Mucosa of descending colon (tissue), 3 donors: ENCODE measurements around the gene GPATCH1. TPM values are rescaled to one million over a fixed set of nuclear protein-coding genes. Genes with fewer than 3 reads are reported as not detected.

Source experiments
- ATAC-seq: fragments of 200-7000 bp; cut with Tn5 transposase; one replicate; pipeline ENCODE4 v1.9.1; 2020; ENCODE audit warnings: mild to moderate bottlenecking, moderate library complexity
- DNase-seq, 3 donors: peaks; one replicate each; pipeline ENCODE4 v3.0.0-alpha.2; 2020
- H3K36me3 ChIP-seq: fragments of 200-600 bp; one replicate; pipeline ENCODE4 v1.8.0; 2021; ENCODE audit warnings: low read depth, mild to moderate bottlenecking
- H3K4me1 ChIP-seq: fragments of 200-600 bp; one replicate; pipeline ENCODE4 v1.8.0; 2021; ENCODE audit warnings: low read depth, mild to moderate bottlenecking
- H3K4me3 ChIP-seq: fragments of 200-600 bp; one replicate; pipeline ENCODE4 v1.8.0; 2021; ENCODE audit warnings: mild to moderate bottlenecking
- H3K9me3 ChIP-seq: fragments of 200-600 bp; one replicate; pipeline ENCODE4 v1.8.0; 2021; ENCODE audit warnings: mild to moderate bottlenecking
- CTCF ChIP-seq: fragments of 200-600 bp; IDR thresholded peaks from one replicate; pipeline ENCODE4 v1.8.0; 2022; ENCODE audit warnings: antibody characterized with exemption, mild to moderate bottlenecking
- intact Hi-C, 2 donors: fragments of 100-400 bp; cut with DNase I in 1 of 2; cut with micrococcal nuclease in 1 of 2; formaldehyde crosslinking; loops; one replicate each; pipeline versions ENCODE4 v1.11.0 to v1.11.1; 2022; cut with DNase I, micrococcal nuclease
- total RNA-seq, 3 donors: library from RNA; stranded (reverse); fragmentation: NEBNext Ultra II Directional in 2 of 3; extraction: Animal tissue kit (Norgen Biotek cat#: 25700) in 2 of 3; gene quantifications; one replicate each; pipeline versions ENCODE4 v1.2.1 to v1.2.4, GENCODE V29; 2021 to 2023
- donor health status: DM: no; HTN: no; CAD: no; lungs with moderate emphysema.
- donor health status: DM: no; HTN: no; CAD: no.
- donor health status: DM: no; HTN: yes; CAD: no.

GPATCH1 gene
- total RNA-seq, 3 donors from 2014 or later, result 11.9 to 12.4 (median 11.9) TPM

DNA sequence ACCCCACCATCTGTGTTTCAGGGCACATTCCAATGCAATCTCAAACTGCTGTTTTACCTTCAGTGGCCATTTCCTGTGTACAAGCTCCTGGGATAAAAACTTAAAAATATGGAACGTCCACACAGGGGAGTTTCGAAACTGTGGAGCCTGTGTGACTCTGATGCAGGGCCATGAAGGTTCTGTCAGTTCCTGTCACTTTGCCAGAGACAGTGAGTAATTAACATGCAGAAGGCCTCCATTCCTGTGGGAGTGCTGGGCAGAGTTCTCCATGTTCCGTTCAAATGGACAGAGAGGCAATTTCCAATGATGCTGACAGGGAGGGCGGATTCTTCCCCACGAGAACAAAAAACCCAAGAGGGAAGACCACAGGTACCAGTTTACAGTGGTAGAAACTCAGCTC lies 75.4 kb downstream of the GPATCH1 start:
- no peak for TF ChIP-seq CTCF
- H3K9me3 ChIP-seq, result no peaks in the 10 kb centered on the region
- no peaks in the 10 kb centered on the region for H3K4me1 ChIP-seq
- intact Hi-C loops, result no loop called here
- DNase-seq (no peak), ATAC-seq (no peak)
- H3K36me3 ChIP-seq, result no peaks in the 10 kb centered on the region
- H3K4me3 ChIP-seq, result no peak overlapping the region

DNA sequence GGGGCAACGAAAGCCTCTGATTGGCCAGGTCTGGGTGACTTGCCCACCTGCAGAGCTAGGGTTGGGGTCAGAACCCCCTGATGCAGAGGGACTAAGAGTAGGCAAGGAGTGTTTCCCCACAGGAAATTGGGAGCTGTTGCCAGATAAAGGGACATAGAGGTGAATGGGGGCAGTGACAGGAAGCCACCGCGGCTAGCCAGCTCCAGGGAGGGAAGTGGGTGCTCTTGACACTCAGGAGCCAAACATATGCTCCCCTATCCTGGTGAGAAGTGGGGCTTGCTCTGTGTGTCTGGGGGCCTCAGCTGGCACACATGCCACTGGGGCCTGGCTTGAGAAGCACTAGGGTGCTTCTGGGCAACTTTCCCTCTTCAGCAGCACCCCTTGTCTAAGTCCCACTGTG lies 76.9 kb downstream of the GPATCH1 start:
- no peak for TF ChIP-seq CTCF
- no peaks in the 10 kb centered on the region for H3K36me3 ChIP-seq
- H3K9me3 ChIP-seq, result no peaks in the 10 kb centered on the region

DNA sequence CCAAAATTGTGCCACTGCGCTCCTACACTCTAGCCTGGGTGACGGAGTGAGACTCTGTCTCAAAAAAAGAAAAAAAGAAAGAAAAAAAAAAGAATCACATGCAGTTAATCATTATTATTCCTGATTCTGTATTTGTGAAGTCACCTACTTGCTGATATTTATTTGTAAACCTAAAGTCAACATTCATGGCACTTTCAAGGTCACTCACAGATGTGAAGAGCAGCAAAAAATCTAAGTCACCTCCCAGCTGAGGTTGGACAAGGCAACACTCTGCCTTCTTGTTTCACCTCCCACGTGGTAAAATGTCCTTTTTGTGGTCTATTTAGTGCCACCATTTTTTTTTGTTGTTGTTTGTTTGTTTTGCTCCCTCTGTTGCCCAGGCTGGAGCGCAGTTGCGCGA lies 77.4 kb downstream of the GPATCH1 start:
- TF ChIP-seq CTCF, result no peak
- intact Hi-C loops, result no loop called here
- Histone ChIP-seq H3K4me3 (no peak overlapping the region), H3K36me3 (no peaks in the 10 kb centered on the region), H3K9me3 (no peaks in the 10 kb centered on the region), H3K4me1 (no peaks in the 10 kb centered on the region)
- ATAC-seq (no peak), DNase-seq (no peak)

More for the DNA sequence above, 76.9 kb downstream of the GPATCH1 start:
- ATAC-seq (no peak), DNase-seq (no peak)
- H3K4me1 ChIP-seq, result no peaks in the 10 kb centered on the region
- H3K4me3 ChIP-seq, result no peak overlapping the region
- intact Hi-C loops, result no loop called here

DNA sequence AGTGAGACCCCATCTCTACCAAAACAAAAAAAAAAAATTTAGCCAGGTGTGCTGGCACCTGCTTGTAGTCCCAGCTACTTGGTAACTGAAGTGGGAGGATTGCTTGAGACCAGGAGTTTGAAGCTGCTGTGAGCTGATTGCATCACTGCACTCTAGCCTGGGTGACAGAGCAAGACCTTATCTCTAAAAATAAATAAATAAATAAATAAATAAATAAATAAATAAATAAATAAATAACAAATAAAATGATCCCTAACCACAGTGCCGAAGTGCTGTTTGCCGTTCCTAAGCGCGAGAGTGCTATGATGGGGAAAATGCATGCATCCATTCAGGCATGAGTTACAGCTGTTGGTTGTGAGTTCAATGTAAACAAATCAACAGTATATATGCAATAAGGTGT lies 78.2 kb downstream of the GPATCH1 start:
- no peak for DNase-seq
- Histone ChIP-seq H3K9me3 (no peaks in the 10 kb centered on the region), H3K4me1 (no peaks in the 10 kb centered on the region), H3K4me3 (no peak overlapping the region), H3K36me3 (no peaks in the 10 kb centered on the region)
- ATAC-seq, result no peak
- no peak for TF ChIP-seq CTCF
- intact Hi-C loops, result no loop called here

DNA sequence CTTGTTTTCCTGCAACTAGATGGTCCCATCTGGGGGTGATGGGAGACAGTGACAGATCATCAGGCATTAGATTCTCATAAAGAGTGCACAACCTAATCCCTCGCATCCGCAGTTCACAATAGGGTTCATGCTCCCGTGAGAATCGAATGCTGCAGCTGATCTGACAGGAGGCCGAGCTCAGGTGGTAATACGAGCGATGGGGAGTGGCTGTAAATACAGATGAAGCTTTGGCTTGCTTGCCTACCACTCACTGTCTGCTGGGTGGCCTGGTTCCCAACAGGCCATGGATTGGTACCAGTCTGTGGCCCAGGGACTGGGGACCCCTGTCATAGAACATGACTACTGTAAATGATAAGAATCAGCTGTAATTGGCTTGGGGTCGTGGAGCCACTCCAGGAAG lies 78.9 kb downstream of the GPATCH1 start:
- intact Hi-C loops, result no loop called here
- TF ChIP-seq CTCF, result no peak

DNA sequence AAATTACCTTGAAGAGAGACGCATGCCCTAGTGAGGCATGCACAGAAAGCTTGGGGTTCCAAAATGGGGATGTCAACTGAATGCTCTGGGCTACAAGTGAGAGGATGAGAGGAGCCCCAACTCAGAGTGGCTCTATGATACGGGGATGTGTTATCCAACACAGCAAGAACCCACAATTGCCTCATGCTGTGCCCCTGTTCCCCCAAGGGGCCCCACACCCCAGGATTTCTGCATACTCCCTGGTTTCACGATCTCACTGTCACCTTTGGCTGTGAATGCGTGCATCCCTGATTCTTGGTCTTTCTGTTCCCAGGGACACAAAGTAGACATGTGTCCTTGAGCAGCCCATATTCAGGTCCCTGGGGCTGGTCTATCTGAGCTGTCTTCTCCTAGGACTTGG lies 80.2 kb downstream of the GPATCH1 start:
- no peak for TF ChIP-seq CTCF
- intact Hi-C loops, result no loop called here

More for the DNA sequence above, 78.9 kb downstream of the GPATCH1 start:
- no peak overlapping the region for H3K4me3 ChIP-seq
- DNase-seq, result no peak
- H3K4me1 ChIP-seq, result no peaks in the 10 kb centered on the region
- no peak for ATAC-seq
- H3K36me3 ChIP-seq, result no peaks in the 10 kb centered on the region
- no peaks in the 10 kb centered on the region for H3K9me3 ChIP-seq

More for the DNA sequence above, 80.2 kb downstream of the GPATCH1 start:
- no peaks in the 10 kb centered on the region for H3K9me3 ChIP-seq
- ATAC-seq (no peak), DNase-seq (no peak)
- no peaks in the 10 kb centered on the region for H3K4me1 ChIP-seq
- no peak overlapping the region for H3K4me3 ChIP-seq
- no peaks in the 10 kb centered on the region for H3K36me3 ChIP-seq
